Measurements from ENCODE around the gene PPME1. TPM values are rescaled to one million over a fixed set of nuclear protein-coding genes. Genes with fewer than 3 reads are reported as not detected.
A peak's percentile ranks its signal among the peaks of the same experiment; 100 is the strongest.

PPME1 gene
- total RNA-seq, 1 experiment from 2014 or later, result 99.4 TPM

DNA sequence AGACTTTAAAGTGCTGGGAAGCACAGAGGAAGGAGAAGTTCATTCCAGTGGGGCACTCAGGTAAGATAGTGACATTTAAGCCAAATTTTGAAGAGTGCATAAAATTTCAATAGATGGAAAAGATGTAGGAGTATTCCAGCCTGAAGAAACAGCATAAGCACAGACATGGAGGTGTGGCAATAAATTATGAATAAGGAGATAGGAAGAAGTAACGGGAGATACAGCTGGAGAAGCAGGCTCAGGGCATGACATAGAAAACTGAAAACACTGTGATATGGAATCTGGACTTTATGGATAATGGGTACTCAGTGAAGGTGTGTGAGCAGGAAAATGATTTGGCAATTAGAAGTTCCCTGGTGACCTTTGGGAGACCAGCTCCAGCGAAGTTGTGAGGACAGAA, 107.0 kb downstream of the PPME1 start:
- Histone ChIP-seq H3K27me3 (ENCODE audit: control insufficient read depth, insufficient read depth, low read length) (no peaks in the 10 kb centered on the region; the same call in 1 of the 2 replicates), H3K4me3 (ENCODE audit: low read depth in 2 of 2, low read length in 2 of 2) (no peak overlapping the region), H3K27ac (ENCODE audit: low read length) (no peak overlapping the region), H3K4me1 (ENCODE audit: control insufficient read depth, insufficient read depth, low read length) (peaks cover 3% of the 10 kb centered on the region; the same call in 1 of the 2 replicates), H3K9me3 (ENCODE audit: control insufficient read depth, insufficient read depth, low read depth, low read length) (no peaks in the 10 kb centered on the region), H3K36me3 (ENCODE audit: control insufficient read depth, insufficient read depth, low read length) (no peaks in the 10 kb centered on the region)
- ChIA-PET POLR2A (no interaction called here), CTCF (no interaction called here)
- DNase-seq (ENCODE audit: low read depth, low spot score) (no peak), ATAC-seq (no peak)
- intact Hi-C loops (cut with micrococcal nuclease; ENCODE audit: unreplicated experiment), result no loop called here
- no TSS peak for BruUV-seq (replicated peaks)
- in situ Hi-C loops (cut with HindIII; ENCODE audit: low pct_unique_long_range_greater_than_20kb, low sequenced_read_pairs), result no loop called here
- no peak for TF ChIP-seq SIN3A (IDR thresholded peaks at IDR 0.05; ENCODE audit: borderline replicate concordance, insufficient read depth, low read depth, low read length)

DNA sequence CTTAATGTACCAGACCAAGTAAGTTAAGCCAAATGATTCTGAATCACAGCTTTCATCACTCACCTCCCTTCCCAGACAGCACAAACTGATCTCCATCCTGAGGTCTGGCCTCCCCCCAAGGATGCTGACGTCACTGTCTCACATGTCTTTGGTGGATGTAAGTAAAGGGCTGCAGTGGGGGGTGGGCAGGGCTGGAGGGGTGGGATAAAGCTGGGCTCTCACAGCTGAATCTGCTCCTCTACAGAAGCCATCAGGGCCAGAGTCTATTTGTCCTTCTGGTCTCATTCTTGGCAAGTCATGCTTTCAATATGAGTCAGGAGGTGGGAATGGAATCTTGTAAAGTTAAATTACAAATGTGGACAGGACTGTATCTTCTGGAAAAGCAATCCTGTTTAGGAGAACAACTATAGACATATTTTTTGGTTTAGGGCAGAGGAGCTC, 107.7 kb downstream of the PPME1 start:
- DNase-seq (ENCODE audit: low read depth, low spot score) (peak; percentile 20), ATAC-seq (peak; percentile 69; the same call in 1 of the 2 replicates)
- in situ Hi-C loops (cut with HindIII; ENCODE audit: low pct_unique_long_range_greater_than_20kb, low sequenced_read_pairs) (no loop called here), intact Hi-C loops (cut with micrococcal nuclease; ENCODE audit: unreplicated experiment) (no loop called here)
- BruUV-seq (replicated peaks), result no TSS peak
- H3K9me3 ChIP-seq (ENCODE audit: control insufficient read depth, insufficient read depth, low read depth, low read length), result no peaks in the 10 kb centered on the region
- H3K27ac ChIP-seq (ENCODE audit: low read length), result no peak overlapping the region
- H3K4me3 ChIP-seq (ENCODE audit: low read depth in 2 of 2, low read length in 2 of 2), result no peak overlapping the region
- ChIA-PET CTCF (no interaction called here), POLR2A (no interaction called here)
- H3K36me3 ChIP-seq (ENCODE audit: control insufficient read depth, insufficient read depth, low read length), result no peaks in the 10 kb centered on the region
- TF ChIP-seq POLR2AphosphoS5 (IDR thresholded peaks at IDR 0.05; ENCODE audit: low read depth, low read length), result no peak
- TF ChIP-seq, protein P1, sequence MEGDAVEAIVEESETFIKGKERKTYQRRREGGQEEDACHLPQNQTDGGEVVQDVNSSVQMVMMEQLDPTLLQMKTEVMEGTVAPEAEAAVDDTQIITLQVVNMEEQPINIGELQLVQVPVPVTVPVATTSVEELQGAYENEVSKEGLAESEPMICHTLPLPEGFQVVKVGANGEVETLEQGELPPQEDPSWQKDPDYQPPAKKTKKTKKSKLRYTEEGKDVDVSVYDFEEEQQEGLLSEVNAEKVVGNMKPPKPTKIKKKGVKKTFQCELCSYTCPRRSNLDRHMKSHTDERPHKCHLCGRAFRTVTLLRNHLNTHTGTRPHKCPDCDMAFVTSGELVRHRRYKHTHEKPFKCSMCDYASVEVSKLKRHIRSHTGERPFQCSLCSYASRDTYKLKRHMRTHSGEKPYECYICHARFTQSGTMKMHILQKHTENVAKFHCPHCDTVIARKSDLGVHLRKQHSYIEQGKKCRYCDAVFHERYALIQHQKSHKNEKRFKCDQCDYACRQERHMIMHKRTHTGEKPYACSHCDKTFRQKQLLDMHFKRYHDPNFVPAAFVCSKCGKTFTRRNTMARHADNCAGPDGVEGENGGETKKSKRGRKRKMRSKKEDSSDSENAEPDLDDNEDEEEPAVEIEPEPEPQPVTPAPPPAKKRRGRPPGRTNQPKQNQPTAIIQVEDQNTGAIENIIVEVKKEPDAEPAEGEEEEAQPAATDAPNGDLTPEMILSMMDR (IDR thresholded peaks at IDR 0.05), result no peak
- H3K4me1 ChIP-seq (ENCODE audit: control insufficient read depth, insufficient read depth, low read length), result peaks cover 3% of the 10 kb centered on the region; the same call in 1 of the 2 replicates
- no peaks in the 10 kb centered on the region; the same call in 1 of the 2 replicates for H3K27me3 ChIP-seq (ENCODE audit: control insufficient read depth, insufficient read depth, low read length)

DNA sequence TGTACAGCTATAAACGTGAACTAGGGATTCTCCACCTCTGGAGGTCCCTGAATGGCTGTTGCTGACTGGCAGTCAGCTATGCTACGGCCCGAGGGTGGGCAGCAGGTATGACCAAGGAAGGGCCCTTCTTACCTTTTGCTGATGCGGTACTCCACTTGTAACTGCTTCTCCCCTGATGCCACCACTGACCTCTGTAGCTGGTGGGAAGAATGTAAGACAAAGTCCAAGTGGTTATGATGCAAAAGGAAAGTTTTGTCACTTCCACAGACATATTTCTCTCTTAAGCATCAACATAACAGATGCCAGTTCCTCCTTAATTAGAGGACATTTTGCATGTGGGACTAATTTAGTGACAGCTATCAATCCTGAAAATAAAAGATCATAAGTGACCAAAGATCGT, 108.2 kb downstream of the PPME1 start:
- intact Hi-C loops (cut with micrococcal nuclease; ENCODE audit: unreplicated experiment), result no loop called here
- no peak for DNase-seq (ENCODE audit: low read depth, low spot score)
- H3K4me3 ChIP-seq (ENCODE audit: low read depth in 2 of 2, low read length in 2 of 2), result no peak overlapping the region
- peaks cover 3% of the 10 kb centered on the region; the same call in 1 of the 2 replicates for H3K4me1 ChIP-seq (ENCODE audit: control insufficient read depth, insufficient read depth, low read length)
- BruUV-seq (replicated peaks), result no TSS peak
- ATAC-seq, result peak; percentile 13; the same call in 1 of the 2 replicates
- CTCF ChIA-PET, result no interaction called here
- in situ Hi-C loops (cut with HindIII; ENCODE audit: low pct_unique_long_range_greater_than_20kb, low sequenced_read_pairs), result no loop called here
- H3K36me3 ChIP-seq (ENCODE audit: control insufficient read depth, insufficient read depth, low read length), result no peaks in the 10 kb centered on the region
- no peaks in the 10 kb centered on the region for H3K27me3 ChIP-seq (ENCODE audit: control insufficient read depth, insufficient read depth, low read length)
- TF ChIP-seq, protein P1 (IDR thresholded peaks at IDR 0.05), result no peak
- TF ChIP-seq TCF7L2 (IDR thresholded peaks at IDR 0.05; ENCODE audit: low read depth, low read length), result no peak
- no peak for TF ChIP-seq POLR2AphosphoS5 (IDR thresholded peaks at IDR 0.05; ENCODE audit: low read depth, low read length)
- TF ChIP-seq, protein P2, sequence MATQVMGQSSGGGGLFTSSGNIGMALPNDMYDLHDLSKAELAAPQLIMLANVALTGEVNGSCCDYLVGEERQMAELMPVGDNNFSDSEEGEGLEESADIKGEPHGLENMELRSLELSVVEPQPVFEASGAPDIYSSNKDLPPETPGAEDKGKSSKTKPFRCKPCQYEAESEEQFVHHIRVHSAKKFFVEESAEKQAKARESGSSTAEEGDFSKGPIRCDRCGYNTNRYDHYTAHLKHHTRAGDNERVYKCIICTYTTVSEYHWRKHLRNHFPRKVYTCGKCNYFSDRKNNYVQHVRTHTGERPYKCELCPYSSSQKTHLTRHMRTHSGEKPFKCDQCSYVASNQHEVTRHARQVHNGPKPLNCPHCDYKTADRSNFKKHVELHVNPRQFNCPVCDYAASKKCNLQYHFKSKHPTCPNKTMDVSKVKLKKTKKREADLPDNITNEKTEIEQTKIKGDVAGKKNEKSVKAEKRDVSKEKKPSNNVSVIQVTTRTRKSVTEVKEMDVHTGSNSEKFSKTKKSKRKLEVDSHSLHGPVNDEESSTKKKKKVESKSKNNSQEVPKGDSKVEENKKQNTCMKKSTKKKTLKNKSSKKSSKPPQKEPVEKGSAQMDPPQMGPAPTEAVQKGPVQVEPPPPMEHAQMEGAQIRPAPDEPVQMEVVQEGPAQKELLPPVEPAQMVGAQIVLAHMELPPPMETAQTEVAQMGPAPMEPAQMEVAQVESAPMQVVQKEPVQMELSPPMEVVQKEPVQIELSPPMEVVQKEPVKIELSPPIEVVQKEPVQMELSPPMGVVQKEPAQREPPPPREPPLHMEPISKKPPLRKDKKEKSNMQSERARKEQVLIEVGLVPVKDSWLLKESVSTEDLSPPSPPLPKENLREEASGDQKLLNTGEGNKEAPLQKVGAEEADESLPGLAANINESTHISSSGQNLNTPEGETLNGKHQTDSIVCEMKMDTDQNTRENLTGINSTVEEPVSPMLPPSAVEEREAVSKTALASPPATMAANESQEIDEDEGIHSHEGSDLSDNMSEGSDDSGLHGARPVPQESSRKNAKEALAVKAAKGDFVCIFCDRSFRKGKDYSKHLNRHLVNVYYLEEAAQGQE (IDR thresholded peaks at IDR 0.05; ENCODE audit: insufficient read depth in 1 of 2, low read depth in 2 of 2, low read length in 1 of 2), result no peak
- no peaks in the 10 kb centered on the region for H3K9me3 ChIP-seq (ENCODE audit: control insufficient read depth, insufficient read depth, low read depth, low read length)
- POLR2A ChIA-PET, result no interaction called here
- H3K27ac ChIP-seq (ENCODE audit: low read length), result no peak overlapping the region
